ENCODE data around the gene WFIKKN1.

WFIKKN1 gene

DNA sequence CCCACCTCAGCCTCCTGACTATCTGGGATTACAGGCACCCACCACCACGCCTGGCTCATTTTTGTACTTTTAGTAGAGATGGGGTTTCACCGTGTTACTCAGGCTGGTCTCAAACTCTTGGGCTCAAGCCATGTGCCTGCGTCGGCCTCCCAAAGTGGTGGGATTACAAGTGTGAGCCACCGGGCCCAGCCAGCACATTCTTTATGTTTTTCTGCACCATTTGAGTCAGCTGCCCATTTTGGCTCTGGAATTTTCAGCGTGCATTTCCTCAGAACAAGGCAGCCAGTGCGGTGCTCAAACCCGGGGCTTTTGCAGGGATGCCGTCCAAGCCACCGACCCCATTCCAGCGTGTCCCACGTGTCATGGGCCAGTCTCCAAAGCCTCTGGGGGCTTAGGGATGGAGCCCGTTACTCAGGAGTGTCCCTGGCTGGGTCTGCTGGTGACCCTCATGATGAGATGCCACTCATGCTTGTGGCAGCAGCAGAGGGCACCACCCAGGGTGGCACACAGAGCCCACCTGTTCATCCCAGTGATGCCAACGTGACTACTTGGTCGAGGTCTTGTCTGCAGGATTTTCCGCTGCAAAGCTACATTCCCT, 44.6 kb upstream of the WFIKKN1 start:
- DNase-seq (ENCODE audit: extremely low read depth, low read depth) = no peak
- TF ChIP-seq, protein P1, sequence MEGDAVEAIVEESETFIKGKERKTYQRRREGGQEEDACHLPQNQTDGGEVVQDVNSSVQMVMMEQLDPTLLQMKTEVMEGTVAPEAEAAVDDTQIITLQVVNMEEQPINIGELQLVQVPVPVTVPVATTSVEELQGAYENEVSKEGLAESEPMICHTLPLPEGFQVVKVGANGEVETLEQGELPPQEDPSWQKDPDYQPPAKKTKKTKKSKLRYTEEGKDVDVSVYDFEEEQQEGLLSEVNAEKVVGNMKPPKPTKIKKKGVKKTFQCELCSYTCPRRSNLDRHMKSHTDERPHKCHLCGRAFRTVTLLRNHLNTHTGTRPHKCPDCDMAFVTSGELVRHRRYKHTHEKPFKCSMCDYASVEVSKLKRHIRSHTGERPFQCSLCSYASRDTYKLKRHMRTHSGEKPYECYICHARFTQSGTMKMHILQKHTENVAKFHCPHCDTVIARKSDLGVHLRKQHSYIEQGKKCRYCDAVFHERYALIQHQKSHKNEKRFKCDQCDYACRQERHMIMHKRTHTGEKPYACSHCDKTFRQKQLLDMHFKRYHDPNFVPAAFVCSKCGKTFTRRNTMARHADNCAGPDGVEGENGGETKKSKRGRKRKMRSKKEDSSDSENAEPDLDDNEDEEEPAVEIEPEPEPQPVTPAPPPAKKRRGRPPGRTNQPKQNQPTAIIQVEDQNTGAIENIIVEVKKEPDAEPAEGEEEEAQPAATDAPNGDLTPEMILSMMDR (IDR thresholded peaks at IDR 0.05; ENCODE audit: low read depth, low read length) = no peak

DNA sequence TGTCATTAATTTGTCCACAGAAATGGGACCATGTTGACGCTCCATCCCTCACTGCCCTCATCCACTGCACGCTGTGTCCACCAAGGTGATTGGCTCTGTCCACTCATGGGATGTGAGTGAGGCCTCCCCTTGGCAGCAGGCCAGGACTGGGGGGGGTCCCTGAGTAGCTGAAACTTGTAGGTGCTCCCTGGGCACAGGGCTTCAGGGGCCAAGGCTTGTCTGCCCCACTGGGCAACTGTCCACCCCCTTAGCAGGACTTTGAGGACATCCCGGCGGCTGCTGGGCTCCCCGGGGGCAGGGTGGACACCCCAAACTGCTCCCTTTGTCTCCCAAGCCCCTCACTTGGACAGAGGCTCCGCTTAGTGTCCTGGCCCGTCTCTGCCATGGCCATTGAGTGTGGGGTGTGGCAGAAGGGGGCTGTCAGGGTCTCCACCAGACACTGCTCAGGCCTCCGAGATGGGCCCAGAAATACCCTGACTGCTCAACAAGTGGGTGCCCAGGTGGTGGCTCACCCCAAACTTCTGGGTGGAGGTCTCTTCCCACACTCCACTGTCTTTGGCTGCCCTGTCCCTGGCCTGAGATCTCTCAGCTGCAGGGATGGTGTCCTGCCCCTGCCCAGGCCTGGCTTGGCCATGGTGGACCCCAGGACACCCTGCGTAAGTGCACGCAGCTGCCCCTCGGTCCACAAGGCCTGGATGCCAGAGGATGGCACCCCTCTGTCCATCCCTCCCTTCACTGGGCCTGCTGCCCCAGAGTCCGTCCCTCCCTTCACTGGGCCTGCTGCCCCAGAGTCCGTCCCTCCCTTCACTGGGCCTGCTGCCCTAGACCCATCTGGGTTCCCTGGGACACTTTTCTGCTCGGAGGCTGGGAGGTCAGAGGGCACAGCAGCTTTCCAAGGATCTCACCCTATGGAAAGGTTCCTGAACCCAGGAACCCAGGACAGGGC, 43.9 kb upstream of the WFIKKN1 start:
- TF ChIP-seq, protein P1 (IDR thresholded peaks at IDR 0.05; ENCODE audit: low read depth, low read length) = no peak
- DNase-seq (ENCODE audit: extremely low read depth, low read depth) = no peak

DNA sequence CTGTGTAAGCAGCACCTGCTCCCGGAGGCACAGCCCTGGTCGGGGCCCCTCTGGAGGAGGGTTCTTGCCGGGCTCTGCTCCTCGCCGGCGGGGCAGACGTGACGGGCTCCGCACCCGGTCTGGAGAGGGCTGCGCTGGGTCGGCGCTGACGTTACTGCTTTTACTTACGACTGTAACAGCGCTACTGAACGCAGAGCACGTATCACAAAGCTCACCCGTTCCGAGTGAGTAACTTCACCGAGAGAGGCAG, 42.2 kb upstream of the WFIKKN1 start:
- DNase-seq (ENCODE audit: extremely low read depth, low read depth) = no peak
- TF ChIP-seq, protein P1 (IDR thresholded peaks at IDR 0.05; ENCODE audit: low read depth, low read length) = no peak

DNA sequence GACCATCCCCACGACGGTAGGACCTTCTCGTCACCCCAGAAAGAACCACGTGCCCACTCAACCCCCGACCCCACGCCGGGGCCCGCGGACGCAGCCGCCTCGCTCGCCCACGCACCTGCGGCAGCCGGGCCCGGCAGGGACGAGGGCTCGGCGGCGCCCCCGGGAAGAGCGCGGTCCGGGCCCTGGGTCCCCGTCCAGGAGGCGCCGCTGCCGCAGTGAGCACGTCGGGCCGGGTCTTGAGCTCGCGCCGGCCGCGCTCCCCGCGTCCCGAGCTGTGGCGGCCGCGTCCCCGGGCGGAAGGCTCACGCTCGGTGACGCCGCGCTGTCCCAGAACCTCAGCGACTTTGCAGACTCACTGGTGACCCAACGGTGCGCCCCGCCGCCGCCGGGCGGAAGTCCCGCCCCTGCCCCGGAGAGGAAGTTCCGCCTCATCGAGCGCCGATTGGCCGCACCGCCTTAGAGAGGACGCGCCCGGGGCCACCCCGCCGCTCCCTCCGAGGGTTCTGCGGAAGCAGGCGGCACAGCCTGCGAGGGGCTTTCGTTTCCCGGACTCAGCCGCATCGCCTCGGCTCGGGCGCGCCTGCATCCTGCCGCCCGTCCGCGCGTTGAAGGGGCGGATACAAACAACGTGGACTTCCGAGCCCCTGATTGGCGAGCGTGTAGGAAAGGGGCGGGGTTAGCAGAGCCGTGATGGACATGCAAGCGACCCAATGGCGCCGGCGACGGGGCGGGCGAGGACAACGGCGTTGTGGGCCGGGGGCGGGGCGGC, 41.7 kb upstream of the WFIKKN1 start:
- peak; percentile 88 for DNase-seq (ENCODE audit: extremely low read depth, low read depth)
- TF ChIP-seq, protein P1 (IDR thresholded peaks at IDR 0.05; ENCODE audit: low read depth, low read length) = no peak

DNA sequence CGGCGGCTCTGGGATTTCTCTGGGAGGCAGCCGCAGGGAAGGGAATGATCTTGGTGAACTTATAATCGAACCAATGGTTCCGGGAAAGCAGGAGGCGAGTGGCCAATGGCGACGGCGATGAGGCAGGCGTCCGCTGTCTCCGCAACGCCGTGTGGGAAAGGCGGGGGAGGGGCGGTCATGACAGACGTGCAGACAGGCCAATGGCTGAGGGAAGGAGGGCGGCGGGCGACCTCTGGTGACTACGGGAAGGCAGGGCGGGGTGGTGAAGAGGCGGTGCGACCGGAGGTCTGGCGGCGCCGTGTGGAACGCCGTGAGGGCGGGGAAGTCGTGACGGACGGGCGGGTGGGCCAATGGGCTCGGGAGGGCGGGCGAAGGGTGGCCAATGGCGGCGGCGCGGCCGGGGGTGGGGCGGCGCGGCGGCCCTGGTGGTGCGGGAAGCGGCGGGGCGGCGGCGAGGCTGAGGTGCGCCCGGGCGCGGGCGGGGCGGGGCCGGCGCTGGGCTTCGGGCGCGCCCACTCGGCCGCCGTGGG, 41.1 kb upstream of the WFIKKN1 start, which contains the start of gene RAB40C:
Gene RAB40C, plus strand, starts transcription at position 409 of the 530 bp plus-strand sequence. CDS start 226 bp downstream, outside the sequence.
- peak; percentile 97 for DNase-seq (ENCODE audit: extremely low read depth, low read depth)
- TF ChIP-seq, protein P1 (IDR thresholded peaks at IDR 0.05; ENCODE audit: low read depth, low read length) = peak; percentile 1; the same call in 1 of the 2 replicates

DNA sequence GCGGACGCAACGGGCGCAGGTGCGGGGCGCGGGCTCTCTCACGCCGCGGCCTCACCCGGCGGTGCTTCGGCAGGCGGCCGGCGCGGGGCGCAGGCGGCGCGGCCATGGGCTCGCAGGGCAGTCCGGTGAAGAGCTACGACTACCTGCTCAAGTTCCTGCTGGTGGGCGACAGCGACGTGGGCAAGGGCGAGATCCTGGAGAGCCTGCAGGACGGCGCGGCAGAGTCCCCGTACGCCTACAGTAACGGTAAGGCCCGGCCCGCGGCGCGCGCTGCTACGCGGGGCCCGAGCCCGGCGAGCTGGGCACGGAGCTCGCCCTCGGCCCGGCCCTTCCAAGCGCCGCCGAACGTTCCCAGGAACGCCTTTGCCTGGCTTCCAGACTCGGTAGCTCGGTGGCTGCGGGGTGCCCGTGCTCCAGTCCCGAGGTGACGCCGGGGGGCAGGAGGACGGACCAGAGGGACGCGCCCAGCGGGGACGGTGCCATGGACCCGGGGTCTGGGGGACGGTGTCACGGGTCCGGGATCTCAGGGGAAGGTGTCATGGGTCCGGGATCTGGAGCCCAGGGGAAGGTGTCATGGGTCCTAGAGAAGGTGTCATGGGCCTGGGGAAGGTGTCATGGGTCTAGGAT, 40.5 kb upstream of the WFIKKN1 start:
- TF ChIP-seq, protein P1 (IDR thresholded peaks at IDR 0.05; ENCODE audit: low read depth, low read length) = no peak
- DNase-seq (ENCODE audit: extremely low read depth, low read depth) = no peak

All from AG09319 (cell line).